SK-N-SH treated with all-trans-retinoic acid at 6 μM for 48 hours (cell line): ENCODE measurements around the gene SEBOX.

Experiments used
- ARNTL ChIP-seq: fragments of 450-650 bp; formaldehyde crosslinking; IDR thresholded peaks from 2 replicates; pipeline ENCODE4 v1.5.0; 2020; ENCODE audit warnings: low read depth, mild to moderate bottlenecking, moderate library complexity, borderline replicate concordance
- CREB5 ChIP-seq: fragments of 250-450 bp; sonication (Bioruptor Pico); IDR thresholded peaks from 2 replicates; pipeline ENCODE4 v1.5.1; 2020; ENCODE audit warnings: low read depth, mild to moderate bottlenecking, moderate library complexity
- CSDC2 ChIP-seq: fragments of 250-450 bp; sonication (Bioruptor Pico); IDR thresholded peaks from 2 replicates; pipeline ENCODE4 v1.5.0; 2020; ENCODE audit warnings: mild to moderate bottlenecking, moderate library complexity
- CSRNP3 ChIP-seq: fragments of 250-450 bp; sonication (Bioruptor Pico); IDR thresholded peaks from 2 replicates; pipeline ENCODE4 v1.5.1; 2021; ENCODE audit warnings: mild to moderate bottlenecking, moderate library complexity
- ESRRG ChIP-seq: fragments of 250-450 bp; sonication (Bioruptor Pico); IDR thresholded peaks from 2 replicates; pipeline ENCODE4 v1.6.1; 2021; ENCODE audit warnings: mild to moderate bottlenecking
- GLIS3 ChIP-seq: fragments of 250-450 bp; sonication (Bioruptor Pico); IDR thresholded peaks from 2 replicates; pipeline ENCODE4 v1.5.0; 2020; ENCODE audit warnings: mild to moderate bottlenecking, moderate library complexity
- PATZ1 ChIP-seq: fragments of 250-450 bp; sonication (Bioruptor Pico); IDR thresholded peaks from 2 replicates; pipeline ENCODE4 v1.8.0; 2020; ENCODE audit warnings: mild to moderate bottlenecking, moderate library complexity, borderline replicate concordance
- RARB ChIP-seq: fragments of 250-450 bp; sonication (Bioruptor Pico); IDR thresholded peaks from 2 replicates; pipeline ENCODE4 v1.8.0; 2021; ENCODE audit warnings: mild to moderate bottlenecking, moderate library complexity
- TSHZ2 ChIP-seq: fragments of 250-450 bp; sonication (Bioruptor Pico); IDR thresholded peaks from 2 replicates; pipeline ENCODE4 v1.5.0; 2020; ENCODE audit warnings: mild to moderate bottlenecking, moderate library complexity
- ZFP3 ChIP-seq: fragments of 250-450 bp; sonication (Bioruptor Pico); IDR thresholded peaks from 2 replicates; pipeline ENCODE4 v1.5.0; 2020; ENCODE audit warnings: mild to moderate bottlenecking, moderate library complexity
- ZFP30 ChIP-seq: fragments of 450-650 bp; formaldehyde crosslinking; IDR thresholded peaks from 2 replicates; pipeline ENCODE4 v1.5.0; 2022; ENCODE audit warnings: mild to moderate bottlenecking, moderate library complexity
- ZNF565 ChIP-seq: fragments of 450-650 bp; formaldehyde crosslinking; conservative IDR thresholded peaks from 2 replicates; pipeline ENCODE4 v1.5.0; 2020; ENCODE audit warnings: low read depth, mild to moderate bottlenecking, moderate library complexity
- ZNF70 ChIP-seq: fragments of 450-650 bp; formaldehyde crosslinking; IDR thresholded peaks from 2 replicates; pipeline ENCODE4 v1.5.0; 2020; ENCODE audit warnings: mild to moderate bottlenecking, moderate library complexity

GRCh38 chr17:28372945-28373274 lies 7.9 kb upstream of the SEBOX start:
- no peak for TF ChIP-seq CSRNP3 (CRISPR knock-in tag)
- no peak for TF ChIP-seq RARB (CRISPR knock-in tag)
- no peak for TF ChIP-seq ZFP3 (CRISPR knock-in tag)
- TF ChIP-seq CSDC2 (CRISPR knock-in tag), result no peak
- TF ChIP-seq ZFP30 (CRISPR knock-in tag), result no peak
- no peak for TF ChIP-seq ZNF565 (CRISPR knock-in tag)
- TF ChIP-seq PATZ1 (CRISPR knock-in tag), result no peak
- TF ChIP-seq ZNF70, result no peak
- no peak for TF ChIP-seq TSHZ2
- TF ChIP-seq GLIS3 (CRISPR knock-in tag), result no peak
- TF ChIP-seq ESRRG, result no peak
- no peak for TF ChIP-seq ARNTL (CRISPR knock-in tag)
- TF ChIP-seq CREB5 (CRISPR knock-in tag), result no peak
